Neural crest cell (in vitro differentiated cells): ENCODE data around the gene NTM. TPM values are rescaled to one million over a fixed set of nuclear protein-coding genes. Genes with fewer than 3 reads are reported as not detected.

Experiments
- DNase-seq: peaks from one replicate; pipeline ENCODE4 v3.0.0; 2021; ENCODE audit warnings: low read depth, mixed read lengths, low spot score
- H3K27ac Mint-ChIP-seq: one replicate; pipeline ENCODE4 v1.8.0; 2021; ENCODE audit warnings: mild to moderate bottlenecking, mixed read lengths; ENCODE audit not compliant: unreplicated experiment
- H3K27me3 Mint-ChIP-seq: 2 replicates; pipeline ENCODE4 v1.8.0; 2021; ENCODE audit warnings: low read depth, mild to moderate bottlenecking, mixed read lengths
- H3K36me3 Mint-ChIP-seq: 2 replicates; pipeline ENCODE4 v1.8.0; 2021; ENCODE audit warnings: low read depth, mild to moderate bottlenecking, mixed read lengths
- H3K4me1 Mint-ChIP-seq: 2 replicates; pipeline ENCODE4 v1.8.0; 2021; ENCODE audit warnings: mixed read lengths
- H3K4me3 Mint-ChIP-seq: one replicate; pipeline ENCODE4 v1.8.0; 2021; ENCODE audit warnings: mild to moderate bottlenecking, mixed read lengths
- H3K9me3 Mint-ChIP-seq: 2 replicates; pipeline ENCODE4 v1.8.0; 2021; ENCODE audit warnings: mixed read lengths
- CTCF ChIP-seq: fragments of 200-600 bp; sonication (generic); conservative IDR thresholded peaks from 2 replicates; pipeline ENCODE4 v1.5.0; 2021; ENCODE audit warnings: antibody characterized with exemption, mild to moderate bottlenecking
- total RNA-seq: library from RNA; stranded (reverse); gene quantifications from 2 replicates; pipeline ENCODE4 v1.2.1, GENCODE V29; 2021

NTM gene
- total RNA-seq, 1 donor from 2014 or later = 11.3 TPM

GRCh38 chr11:132217856-132218255 is 847.4 kb downstream of the NTM start:
- Mint-ChIP-seq H3K4me3 (no peak overlapping the region), H3K27me3 (no peaks in the 10 kb centered on the region), H3K4me1 (peaks cover 7% of the 10 kb centered on the region), H3K27ac (no peak overlapping the region), H3K9me3 (peaks cover 3% of the 10 kb centered on the region), H3K36me3 (peaks cover 2% of the 10 kb centered on the region)
- no peak for DNase-seq
- TF ChIP-seq CTCF = no peak

GRCh38 chr11:132220474-132220873 is 850.1 kb downstream of the NTM start:
- TF ChIP-seq CTCF = no peak
- Mint-ChIP-seq H3K27ac (no peak overlapping the region), H3K9me3 (peaks cover 8% of the 10 kb centered on the region), H3K4me1 (no peaks in the 10 kb centered on the region), H3K36me3 (peaks cover 3% of the 10 kb centered on the region), H3K27me3 (no peaks in the 10 kb centered on the region), H3K4me3 (no peak overlapping the region)
- no peak for DNase-seq

GRCh38 chr11:132222345-132222744 is 851.9 kb downstream of the NTM start:
- no peak for TF ChIP-seq CTCF
- DNase-seq = no peak
- Mint-ChIP-seq H3K27ac (no peak overlapping the region), H3K4me1 (no peaks in the 10 kb centered on the region), H3K36me3 (peaks cover 3% of the 10 kb centered on the region), H3K9me3 (peaks cover 10% of the 10 kb centered on the region), H3K4me3 (no peak overlapping the region), H3K27me3 (no peaks in the 10 kb centered on the region)

GRCh38 chr11:132226522-132226921 is 856.1 kb downstream of the NTM start:
- H3K9me3 Mint-ChIP-seq = peaks cover 10% of the 10 kb centered on the region
- H3K36me3 Mint-ChIP-seq = peaks cover 3% of the 10 kb centered on the region
- no peak overlapping the region for H3K27ac Mint-ChIP-seq
- no peak overlapping the region for H3K4me3 Mint-ChIP-seq
- H3K4me1 Mint-ChIP-seq = no peaks in the 10 kb centered on the region
- H3K27me3 Mint-ChIP-seq = no peaks in the 10 kb centered on the region
- TF ChIP-seq CTCF = no peak
- DNase-seq = no peak

GRCh38 chr11:132228746-132229325 is 858.4 kb downstream of the NTM start:
- DNase-seq = no peak
- H3K36me3 Mint-ChIP-seq = peaks cover 3% of the 10 kb centered on the region
- no peak for TF ChIP-seq CTCF
- H3K4me3 Mint-ChIP-seq = no peak overlapping the region
- H3K4me1 Mint-ChIP-seq = no peaks in the 10 kb centered on the region
- H3K9me3 Mint-ChIP-seq = peaks cover 10% of the 10 kb centered on the region
- no peak overlapping the region for H3K27ac Mint-ChIP-seq
- peaks cover 1% of the 10 kb centered on the region for H3K27me3 Mint-ChIP-seq
